H1 (cell line): ENCODE results near the gene TRAF1. TPM values are rescaled to one million over a fixed set of nuclear protein-coding genes. Genes with fewer than 3 reads are reported as not detected.

Experiments
- CTCF ChIA-PET: fragments of 300-600 bp; sonication (Branson Sonifier 250); formaldehyde crosslinking; loops from one replicate; lab custom pipeline; 2021; ENCODE audit not compliant: partially characterized antibody; lab: Charles Lee
- POLR2A ChIA-PET: fragments of 300-600 bp; sonication (Branson Sonifier 250); formaldehyde crosslinking; loops from one replicate; lab custom pipeline; 2021; ENCODE audit warnings: inconsistent platforms; ENCODE audit not compliant: partially characterized antibody; lab: Charles Lee
- DNase-seq, 2 experiments: peaks; one replicate each; pipeline versions ENCODE4 v3.0.0 to v3.0.0-alpha.2; 2010 to 2022; ENCODE audit warnings: low spot score in 2 of 2, low read depth in 1 of 2, mixed read lengths in 1 of 2
- FAIRE-seq: peaks from 2 replicates; lab custom pipeline; 2011; peaks lifted over from hg19 to GRCh38; lab: Jason Lieb, UNC
- H2AFZ ChIP-seq: 2 replicates; pipeline ENCODE4 v1.8.1; 2012; ENCODE audit warnings: low read length, inconsistent platforms
- H2AK5ac ChIP-seq: 2 replicates; pipeline ENCODE4 v1.6.1; 2013; ENCODE audit warnings: low read depth, low read length
- H2BK120ac ChIP-seq: replicated peaks from 2 replicates; pipeline ENCODE3; 2013; ENCODE audit warnings: low read depth, low read length, inconsistent platforms
- H2BK12ac ChIP-seq: 2 replicates; pipeline ENCODE4 v1.6.1; 2013; ENCODE audit warnings: low read depth, low read length
- H2BK15ac ChIP-seq: 2 replicates; pipeline ENCODE4 v1.6.1; 2013; ENCODE audit warnings: low read length
- H2BK20ac ChIP-seq: 2 replicates; pipeline ENCODE4 v1.6.1; 2013; ENCODE audit warnings: low read length
- H2BK5ac ChIP-seq: 2 replicates; pipeline ENCODE4 v1.6.1; 2013; ENCODE audit warnings: low read depth, low read length
- H3K14ac ChIP-seq: 2 replicates; pipeline ENCODE4 v1.6.1; 2013; ENCODE audit warnings: inconsistent platforms; ENCODE audit not compliant: insufficient read length
- H3K18ac ChIP-seq: 2 replicates; pipeline ENCODE4 v1.6.1; 2013; ENCODE audit warnings: low read length; ENCODE audit errors: extremely low read depth
- H3K23ac ChIP-seq: 2 replicates; pipeline ENCODE4 v1.6.1; 2013; ENCODE audit warnings: inconsistent platforms; ENCODE audit not compliant: insufficient read length
- H3K23me2 ChIP-seq: 2 replicates; pipeline ENCODE4 v1.6.1; 2013; ENCODE audit warnings: low read depth, low read length
- H3K27ac ChIP-seq: 2 replicates; pipeline ENCODE4 v1.6.1; 2011; ENCODE audit warnings: low read depth, low read length, inconsistent platforms
- H3K27me3 ChIP-seq, 4 experiments: replicated peaks in 1 of 4; 1 replicate in 1 of 4; 2 replicates in 3 of 4; pipeline versions ENCODE4 v1.6.1 to v1.8.1; 2011 to 2013; ENCODE audit warnings: low read length in 3 of 4, mild to moderate bottlenecking in 3 of 4, inconsistent platforms in 2 of 4, mixed read lengths in 2 of 4, moderate library complexity in 1 of 4; ENCODE audit not compliant: control insufficient read depth in 3 of 4, insufficient read depth in 3 of 4; ENCODE audit errors: extremely low read depth in 1 of 4
- H3K36me3 ChIP-seq, 4 experiments: 2 replicates each; pipeline versions ENCODE4 v1.6.1 to v1.8.1; 2011 to 2013; ENCODE audit warnings: mild to moderate bottlenecking in 4 of 4, low read length in 3 of 4, moderate library complexity in 2 of 4, control low read depth in 1 of 4, inconsistent platforms in 1 of 4; ENCODE audit not compliant: insufficient read depth in 4 of 4, control insufficient read depth in 2 of 4
- H3K4ac ChIP-seq: replicated peaks from 2 replicates; pipeline ENCODE3; 2013; ENCODE audit warnings: low read length, low read depth, mixed read lengths, inconsistent platforms; ENCODE audit not compliant: insufficient read length
- H3K4me1 ChIP-seq, 4 experiments: replicated peaks in 1 of 4; 1 replicate in 1 of 4; 2 replicates in 3 of 4; pipeline versions ENCODE4 v1.6.1 to v1.8.1; 2011 to 2013; ENCODE audit warnings: low read length in 3 of 4, inconsistent platforms in 2 of 4, mixed read lengths in 1 of 4; ENCODE audit not compliant: insufficient read depth in 4 of 4, control insufficient read depth in 3 of 4
- H3K4me2 ChIP-seq, 2 experiments: 2 replicates each; pipeline versions ENCODE4 v1.6.1 to v1.8.1; 2011 to 2013; ENCODE audit warnings: low read depth in 2 of 2, low read length in 2 of 2, control low read depth in 1 of 2, inconsistent platforms in 1 of 2, mild to moderate bottlenecking in 1 of 2; ENCODE audit not compliant: insufficient read depth in 1 of 2
- H3K4me3 ChIP-seq, 4 experiments: fragments of 200-600, 300-600 bp in 1 of 4; sonication (generic), shearing (Covaris generic), sonication (Bioruptor Twin) in 1 of 4; 2 replicates each; pipeline versions ENCODE4 v1.5.1 to v1.8.1; 2011 to 2016; ENCODE audit warnings: low read length in 4 of 4, low read depth in 3 of 4, control low read depth in 2 of 4, inconsistent platforms in 2 of 4, mild to moderate bottlenecking in 2 of 4, mixed read lengths in 1 of 4, moderate library complexity in 1 of 4; ENCODE audit not compliant: insufficient read depth in 2 of 4; ENCODE audit errors: extremely low read depth in 1 of 4
- H3K56ac ChIP-seq: replicated peaks from 2 replicates; pipeline ENCODE3; 2013; ENCODE audit warnings: low read depth, mild to moderate bottlenecking, mixed read lengths, low read length, inconsistent platforms; ENCODE audit not compliant: insufficient read length
- H3K79me1 ChIP-seq: 2 replicates; pipeline ENCODE4 v1.6.1; 2013; ENCODE audit warnings: low read depth, low read length, control low read depth
- H3K79me2 ChIP-seq, 2 experiments: 2 replicates each; pipeline versions ENCODE4 v1.6.1 to v1.8.1; 2012 to 2013; ENCODE audit warnings: low read length in 2 of 2, mild to moderate bottlenecking in 2 of 2, inconsistent platforms in 1 of 2; ENCODE audit not compliant: insufficient read depth in 2 of 2, control insufficient read depth in 1 of 2
- H3K9ac ChIP-seq, 4 experiments: replicated peaks in 1 of 4; 1 replicate in 1 of 4; 2 replicates in 3 of 4; pipeline versions ENCODE4 v1.6.1 to v1.8.1; 2011 to 2013; ENCODE audit warnings: low read depth in 3 of 4, low read length in 3 of 4, control low read depth in 2 of 4, mild to moderate bottlenecking in 2 of 4, moderate library complexity in 2 of 4, inconsistent platforms in 1 of 4; ENCODE audit errors: extremely low read depth in 1 of 4
- H3K9me3 ChIP-seq, 2 experiments: 2 replicates each; pipeline versions ENCODE4 v1.6.1 to v1.8.1; 2012 to 2013; ENCODE audit warnings: mild to moderate bottlenecking in 2 of 2, moderate library complexity in 2 of 2, control low read depth in 1 of 2, inconsistent platforms in 1 of 2, low read depth in 1 of 2, low read length in 1 of 2, mixed read lengths in 1 of 2; ENCODE audit not compliant: insufficient read depth in 2 of 2
- H4K20me1 ChIP-seq, 2 experiments: replicated peaks in 1 of 2; 2 replicates each; pipeline versions ENCODE3 to v1.8.1; 2011 to 2013; ENCODE audit warnings: inconsistent platforms in 2 of 2, low read length in 2 of 2, mild to moderate bottlenecking in 1 of 2; ENCODE audit not compliant: insufficient read depth in 2 of 2, control insufficient read depth in 1 of 2
- H4K5ac ChIP-seq: 2 replicates; pipeline ENCODE4 v1.6.1; 2013; ENCODE audit warnings: low read length, low read depth, mixed read lengths, inconsistent platforms; ENCODE audit not compliant: insufficient read length
- H4K8ac ChIP-seq: 2 replicates; pipeline ENCODE4 v1.8.0; 2013; ENCODE audit warnings: mild to moderate bottlenecking, moderate library complexity, low read length, inconsistent platforms; ENCODE audit not compliant: insufficient read depth; ENCODE audit errors: extremely low read depth
- H4K91ac ChIP-seq: replicated peaks from 2 replicates; pipeline ENCODE3; 2013; ENCODE audit warnings: low read length, mixed read lengths, inconsistent platforms; ENCODE audit not compliant: insufficient read length
- EGR1 ChIP-seq: IDR thresholded peaks from 2 replicates; pipeline ENCODE4 v1.6.1; 2011; ENCODE audit warnings: low read depth, low read length, borderline replicate concordance
- GABPA ChIP-seq: IDR thresholded peaks from 2 replicates; pipeline ENCODE4 v1.6.1; 2011; ENCODE audit warnings: mild to moderate bottlenecking, low read length, moderate library complexity, borderline replicate concordance; ENCODE audit not compliant: insufficient read depth
- JUN ChIP-seq: IDR thresholded peaks from 2 replicates; pipeline ENCODE4 v1.6.1; 2011; ENCODE audit warnings: low read depth, mild to moderate bottlenecking, improper control_type of control experiment, low read length
- KDM4A ChIP-seq: IDR thresholded peaks from one replicate; pipeline ENCODE4 v1.7.1; 2012; ENCODE audit warnings: low read depth, mild to moderate bottlenecking, moderate library complexity, low read length, inconsistent platforms; ENCODE audit not compliant: severe bottlenecking
- POU5F1 ChIP-seq: IDR thresholded peaks from 2 replicates; pipeline ENCODE4 v1.6.1; 2011; ENCODE audit warnings: low read depth, mild to moderate bottlenecking, low read length, moderate library complexity
- RAD21 ChIP-seq, 2 experiments: IDR thresholded peaks in 1 of 2; conservative IDR thresholded peaks in 1 of 2; 2 replicates each; pipeline ENCODE4 v1.6.1; 2011; ENCODE audit warnings: low read depth in 2 of 2, low read length in 2 of 2, improper control_type of control experiment in 1 of 2, inconsistent platforms in 1 of 2, mild to moderate bottlenecking in 1 of 2, moderate library complexity in 1 of 2
- SIN3A ChIP-seq, 2 experiments: IDR thresholded peaks in 1 of 2; conservative IDR thresholded peaks in 1 of 2; 2 replicates each; pipeline ENCODE4 v1.6.1; 2011 to 2012; ENCODE audit warnings: low read length in 2 of 2, improper control_type of control experiment in 1 of 2, low read depth in 1 of 2, mild to moderate bottlenecking in 1 of 2
- SUZ12 ChIP-seq: fragments of 200-600 bp; sonication (generic); IDR thresholded peaks from 2 replicates; pipeline ENCODE4 v1.6.1; 2012; ENCODE audit warnings: mild to moderate bottlenecking, inconsistent platforms, low read length, moderate library complexity, mixed read lengths
- TEAD4 ChIP-seq: IDR thresholded peaks from 2 replicates; pipeline ENCODE4 v1.6.1; 2012; ENCODE audit warnings: low read depth, low read length, inconsistent platforms, mixed read lengths
- ZNF274 ChIP-seq: IDR thresholded peaks from 2 replicates; pipeline ENCODE4 v1.7.0; 2012; ENCODE audit warnings: low read length, borderline replicate concordance; ENCODE audit errors: extremely low read depth
- WGBS, 2 experiments: shearing (Covaris generic) in 1 of 2; methylation state at CpG; one replicate each; pipeline versions ENCODE4 v1.1.6 to v1.1.7; 2013 to 2015; ENCODE audit warnings: low lambda C conversion rate in 2 of 2, mixed read lengths in 2 of 2, inconsistent platforms in 1 of 2, low coverage in 1 of 2, missing lambda C conversion rate in 1 of 2; ENCODE audit not compliant: insufficient replicate concordance in 2 of 2, insufficient coverage in 1 of 2, insufficient read length in 1 of 2; ENCODE audit errors: extremely low coverage in 1 of 2, missing lambda C conversion rate in 1 of 2; 5-methylcytosine and 5-hydroxymethylcytosine counted together
- polyA plus RNA-seq, 7 experiments: library from polyadenylated mRNA; depleted of rRNA in 3 of 7; stranded (reverse) in 5 of 7; unstranded in 2 of 7; fragments of >200 nt in 5 of 7; fragments of 200-250 nt in 2 of 7; gene quantifications; 1 replicate in 5 of 7; 2 replicates in 1 of 7; 4 replicates in 1 of 7; pipeline versions ENCODE4 v1.2.1 to v1.2.3, GENCODE V29; 2011 to 2013; ENCODE audit warnings: missing spikeins in 2 of 7, mixed read lengths in 2 of 7
- total RNA-seq: library from RNA; stranded (reverse); fragmentation: NEBNext Ultra II Directional; extraction: Animal tissue kit (Norgen Biotek cat#: 25700); gene quantifications from 2 replicates; pipeline ENCODE4 v1.2.1, GENCODE V29; 2021
- TF ChIP-seq, protein P1 (sequence below): IDR thresholded peaks from 2 replicates; pipeline ENCODE4 v1.6.1; 2012; ENCODE audit warnings: low read length, inconsistent platforms

TRAF1 gene
- total and polyA plus RNA-seq, 2 of the 8 experiments (the other 6 are each of a cell fraction or from before 2014, with no cell fraction given) = 1.6 to 3.2 TPM

DNA sequence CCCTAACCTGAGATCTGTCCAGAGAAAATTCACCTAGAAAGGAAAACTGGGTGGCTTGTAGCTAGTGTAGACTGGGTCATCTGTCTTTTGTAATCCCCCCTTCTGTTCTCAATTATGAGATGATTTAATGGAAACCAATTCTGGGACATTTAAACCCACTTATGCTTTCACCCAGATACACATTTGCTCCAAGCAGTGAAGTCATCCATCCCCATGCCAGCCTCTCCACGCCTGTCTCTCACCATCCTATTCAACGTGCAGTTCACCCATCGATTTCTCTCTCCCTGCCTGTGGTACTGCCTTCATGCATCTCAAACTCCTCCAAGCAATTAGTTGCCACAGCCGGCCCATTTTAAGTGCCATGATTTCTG lies 51.4 kb downstream of the TRAF1 start:
- Histone ChIP-seq H3K4me3 (no peak overlapping the region; a peak in 1 of 8 replicates), H3K18ac (peak overlapping the region; percentile 65), H4K91ac (peak overlapping the region; percentile 96), H3K79me2 (no peaks in the 10 kb centered on the region), H2BK20ac (peak overlapping the region; percentile 99), H2BK5ac (peak overlapping the region; percentile 82; the same call in 1 of the 2 replicates), H3K4me1 (peaks cover 23 to 48% (median 35%) of the 10 kb centered on the region in 4 experiments), H4K8ac (no peak overlapping the region), H4K5ac (no peak overlapping the region), H2AK5ac (peak overlapping the region; percentile 41; the same call in 1 of the 2 replicates), H2AFZ (no peak overlapping the region), H3K79me1 (no peaks in the 10 kb centered on the region), H2BK15ac (peak overlapping the region; percentile 98; the same call in 1 of the 2 replicates), H3K27me3 (peaks cover 0 to 4% (median 1%) of the 10 kb centered on the region in 4 experiments; a peak in 3 of 7 replicates), H3K23ac (no peak overlapping the region), H4K20me1 (no peaks in the 10 kb centered on the region), H3K9ac (no peak overlapping the region), H2BK120ac (peak overlapping the region; percentile 76), H2BK12ac (peak overlapping the region; percentile 93), H3K23me2 (peaks cover 10% of the 10 kb centered on the region), H3K56ac (no peak overlapping the region), H3K9me3 (no peaks in the 10 kb centered on the region), H3K4me2 (peak overlapping the region in 1 of 2 experiments; percentile 79; a peak in 1 of 4 replicates), H3K27ac (no peak overlapping the region), H3K4ac (no peak overlapping the region), H3K14ac (no peak overlapping the region), H3K36me3 (peaks cover 0 to 3% (median 0%) of the 10 kb centered on the region in 4 experiments; a peak in 1 of 8 replicates)
- no peak for DNase-seq
- ChIA-PET CTCF (interaction anchor here (1.0 to 1.5 kb wide), 3 partner anchors 10 to 46 kb away, joined by 3 read pairs; no protein-coding TSS in a partner anchor), POLR2A (interaction anchor here (1.0 to 1.1 kb wide), 2 partner anchors 10 to 15 kb away, joined by 3 to 4 read pairs; no protein-coding TSS in a partner anchor)
- 82% methylated on average over 4 of the region's 4 CpGs; no CpG with 5 or more reads in 1 of the 2 experiments for WGBS, 2 experiments
- FAIRE-seq = no peak
- TF ChIP-seq JUN (no peak), ZNF274 (no peak), SUZ12 (no peak), TEAD4 (no peak), SIN3A (conservative IDR thresholded peaks at IDR 0.05 in 1 of 2, IDR thresholded peaks at IDR 0.05 in 1 of 2; ENCODE audit: low read depth in 1 of 2, low read length in 2 of 2) (no peak), POU5F1 (no peak), KDM4A (no peak), EGR1 (no peak), GABPA (no peak), RAD21 (IDR thresholded peaks at IDR 0.05 in 1 of 2, conservative IDR thresholded peaks at IDR 0.05 in 1 of 2; ENCODE audit: low read depth in 2 of 2, low read length in 2 of 2) (no peak)
- TF ChIP-seq, protein P1, sequence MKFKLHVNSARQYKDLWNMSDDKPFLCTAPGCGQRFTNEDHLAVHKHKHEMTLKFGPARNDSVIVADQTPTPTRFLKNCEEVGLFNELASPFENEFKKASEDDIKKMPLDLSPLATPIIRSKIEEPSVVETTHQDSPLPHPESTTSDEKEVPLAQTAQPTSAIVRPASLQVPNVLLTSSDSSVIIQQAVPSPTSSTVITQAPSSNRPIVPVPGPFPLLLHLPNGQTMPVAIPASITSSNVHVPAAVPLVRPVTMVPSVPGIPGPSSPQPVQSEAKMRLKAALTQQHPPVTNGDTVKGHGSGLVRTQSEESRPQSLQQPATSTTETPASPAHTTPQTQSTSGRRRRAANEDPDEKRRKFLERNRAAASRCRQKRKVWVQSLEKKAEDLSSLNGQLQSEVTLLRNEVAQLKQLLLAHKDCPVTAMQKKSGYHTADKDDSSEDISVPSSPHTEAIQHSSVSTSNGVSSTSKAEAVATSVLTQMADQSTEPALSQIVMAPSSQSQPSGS = no peak
